HK-2 (cell line): Measurements from ENCODE around the gene ACSF3.

Experiments used
- DNase-seq: peaks from one replicate; pipeline ENCODE4 v3.0.0-alpha.2; 2018; ENCODE audit not compliant: unreplicated experiment

ACSF3 gene

DNA sequence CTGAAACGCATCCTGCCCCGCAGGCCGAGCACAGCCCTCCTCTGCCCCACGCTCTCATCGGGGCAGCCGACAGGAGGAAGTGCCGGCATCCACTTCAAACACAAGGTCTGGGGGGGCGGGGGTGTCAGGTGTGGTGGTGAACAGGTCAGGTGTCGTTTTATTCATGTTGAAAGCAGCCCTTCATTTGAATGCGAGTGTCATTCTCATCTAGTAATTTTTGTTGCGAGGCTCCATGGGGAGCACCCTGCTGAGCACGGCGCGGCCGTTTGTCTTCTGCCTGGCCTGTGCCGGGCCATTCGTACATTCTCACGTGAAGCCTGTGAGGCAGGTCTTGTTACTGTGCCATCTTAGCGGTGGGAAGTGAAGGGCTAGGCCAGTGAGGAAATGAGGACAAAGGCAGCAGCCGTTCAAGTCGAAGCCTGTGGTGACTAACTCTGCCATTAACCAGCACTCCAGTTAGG lies 1.9 kb downstream of the ACSF3 start:
- no peak for DNase-seq

- DNase-seq = no peak
Observed at GRCh38 chr16:89096042-89096717, 2.5 kb downstream of the ACSF3 start.

- DNase-seq = no peak
Observed at GRCh38 chr16:89096768-89097391, 3.2 kb downstream of the ACSF3 start.

DNA sequence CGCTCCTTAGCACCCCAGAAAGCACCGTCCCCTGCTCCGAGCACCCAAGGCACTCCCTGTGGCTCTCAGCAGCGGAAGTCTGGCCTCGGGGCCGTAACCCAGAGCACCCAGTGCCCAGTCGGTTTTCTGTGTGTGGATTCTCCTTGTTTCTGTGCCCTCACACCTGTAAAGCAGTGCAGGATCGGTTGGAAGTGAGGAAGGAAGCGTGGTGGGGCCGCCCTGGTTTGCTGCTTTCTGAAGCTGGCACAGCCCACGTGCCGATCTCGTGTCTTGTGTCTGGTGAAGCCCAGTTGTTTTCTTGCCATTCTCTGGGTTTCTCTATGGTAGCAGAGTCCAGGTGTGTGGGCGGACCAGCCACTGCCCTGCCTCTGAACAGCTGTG lies 3.7 kb downstream of the ACSF3 start:
- DNase-seq = no peak

- DNase-seq = no peak
Observed at GRCh38 chr16:89098767-89099430, 5.2 kb downstream of the ACSF3 start.

DNA sequence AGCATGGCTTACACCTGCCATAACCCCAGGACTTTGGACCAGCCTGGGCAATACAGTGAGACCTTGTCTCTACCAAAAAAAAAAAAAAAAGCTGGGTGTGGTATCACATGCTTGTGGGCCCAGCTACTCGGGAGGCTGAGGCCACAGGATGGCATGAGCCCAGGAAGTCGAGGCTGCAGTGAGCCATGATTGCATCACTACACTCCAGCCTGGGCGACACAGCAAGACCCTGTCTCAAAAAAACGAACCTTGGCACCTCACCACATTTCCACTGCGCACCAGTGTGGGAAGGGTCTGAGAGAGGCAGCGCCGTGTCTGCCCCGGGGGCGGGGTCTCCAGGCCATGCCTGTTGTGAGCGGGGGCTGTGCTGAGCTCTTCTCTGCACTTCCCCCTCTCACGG lies 6.3 kb downstream of the ACSF3 start:
- no peak for DNase-seq

DNA sequence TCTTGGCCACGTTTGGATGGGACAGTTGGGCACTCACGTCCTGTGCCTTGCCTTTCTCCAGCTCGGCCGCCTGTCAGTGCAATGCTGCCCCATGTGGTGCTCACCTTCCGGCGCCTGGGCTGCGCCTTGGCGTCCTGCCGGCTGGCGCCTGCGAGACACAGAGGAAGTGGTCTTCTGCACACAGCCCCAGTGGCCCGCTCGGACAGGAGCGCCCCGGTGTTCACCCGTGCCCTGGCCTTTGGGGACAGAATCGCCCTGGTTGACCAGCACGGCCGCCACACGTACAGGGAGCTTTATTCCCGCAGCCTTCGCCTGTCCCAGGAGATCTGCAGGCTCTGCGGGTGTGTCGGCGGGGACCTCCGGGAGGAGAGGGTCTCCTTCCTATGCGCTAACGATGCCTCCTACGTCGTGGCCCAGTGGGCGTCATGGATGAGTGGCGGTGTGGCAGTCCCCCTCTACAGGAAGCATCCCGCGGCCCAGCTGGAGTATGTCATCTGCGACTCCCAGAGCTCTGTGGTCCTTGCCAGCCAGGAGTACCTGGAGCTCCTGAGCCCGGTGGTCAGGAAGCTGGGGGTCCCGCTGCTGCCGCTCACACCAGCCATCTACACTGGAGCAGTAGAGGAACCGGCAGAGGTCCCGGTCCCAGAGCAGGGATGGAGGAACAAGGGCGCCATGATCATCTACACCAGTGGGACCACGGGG lies 7.1 kb downstream of the ACSF3 start:
- DNase-seq = no peak

DNA sequence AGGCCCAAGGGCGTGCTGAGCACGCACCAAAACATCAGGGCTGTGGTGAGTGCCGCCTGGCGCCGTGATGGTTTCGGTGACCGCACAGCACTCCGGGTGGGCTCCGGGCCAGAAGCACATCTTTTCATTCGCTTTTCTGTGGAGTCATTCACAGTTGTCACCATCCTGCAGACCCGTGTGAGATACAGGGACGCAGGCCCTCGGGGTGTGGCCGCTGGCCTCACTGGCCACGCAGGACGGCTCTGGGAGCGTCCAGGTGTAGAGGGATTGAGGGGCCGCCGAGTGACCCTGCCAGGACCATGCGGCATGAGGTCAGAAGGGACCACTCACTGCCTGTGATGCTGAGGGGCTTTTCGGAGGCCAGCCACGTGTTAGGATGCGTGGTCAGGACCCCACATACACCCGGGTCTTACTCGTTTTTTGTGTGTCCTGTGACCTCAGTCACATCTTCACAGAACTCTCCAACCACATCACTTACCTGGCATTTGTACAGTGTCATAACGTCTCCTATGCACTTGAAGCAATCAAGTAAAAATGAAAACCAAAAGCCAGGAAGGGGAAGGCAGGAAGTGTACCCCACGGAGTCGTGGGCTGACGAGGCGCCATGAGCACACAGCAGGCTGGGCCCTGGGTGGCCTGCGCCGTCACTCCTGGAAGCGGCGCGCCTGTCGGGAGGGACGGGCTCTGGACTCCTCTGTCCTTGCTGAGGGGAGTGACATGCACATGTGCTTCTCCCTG lies 7.8 kb downstream of the ACSF3 start:
- DNase-seq = no peak

GRCh38 chr16:89102041-89102471 lies 8.4 kb downstream of the ACSF3 start:
- DNase-seq = no peak

DNA sequence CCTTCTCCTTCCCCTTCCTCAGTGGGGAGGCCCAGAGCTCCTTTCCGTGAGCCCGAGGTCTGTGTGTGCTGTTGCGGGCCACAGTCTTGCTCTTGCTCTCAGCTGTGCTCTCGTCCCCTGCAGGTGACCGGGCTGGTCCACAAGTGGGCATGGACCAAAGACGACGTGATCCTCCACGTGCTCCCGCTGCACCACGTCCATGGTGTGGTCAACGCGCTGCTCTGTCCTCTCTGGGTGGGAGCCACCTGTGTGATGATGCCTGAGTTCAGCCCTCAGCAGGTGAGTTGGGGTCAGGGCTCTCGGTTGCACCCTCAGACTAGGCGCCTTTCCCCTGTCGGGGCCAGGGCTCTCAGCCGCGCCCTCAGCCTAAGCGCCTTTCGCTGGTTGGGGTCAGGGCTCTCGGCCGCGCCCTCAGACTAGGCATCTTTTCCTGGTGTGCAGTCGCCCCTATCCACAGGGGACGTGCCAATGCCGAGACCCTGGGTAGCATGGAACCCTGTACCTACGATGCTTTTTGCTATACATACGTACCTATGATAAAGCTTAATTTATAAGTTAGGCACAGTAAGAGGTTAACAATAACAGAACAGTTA lies 8.9 kb downstream of the ACSF3 start:
- DNase-seq = no peak

GRCh38 chr16:89103156-89103555 lies 9.5 kb downstream of the ACSF3 start:
- no peak for DNase-seq

GRCh38 chr16:89103781-89104180 lies 10.1 kb downstream of the ACSF3 start:
- DNase-seq = no peak

- no peak for DNase-seq
Observed at GRCh38 chr16:89104303-89104702, 10.7 kb downstream of the ACSF3 start.

- DNase-seq = no peak
Observed at GRCh38 chr16:89104930-89105571, 11.4 kb downstream of the ACSF3 start.

DNA sequence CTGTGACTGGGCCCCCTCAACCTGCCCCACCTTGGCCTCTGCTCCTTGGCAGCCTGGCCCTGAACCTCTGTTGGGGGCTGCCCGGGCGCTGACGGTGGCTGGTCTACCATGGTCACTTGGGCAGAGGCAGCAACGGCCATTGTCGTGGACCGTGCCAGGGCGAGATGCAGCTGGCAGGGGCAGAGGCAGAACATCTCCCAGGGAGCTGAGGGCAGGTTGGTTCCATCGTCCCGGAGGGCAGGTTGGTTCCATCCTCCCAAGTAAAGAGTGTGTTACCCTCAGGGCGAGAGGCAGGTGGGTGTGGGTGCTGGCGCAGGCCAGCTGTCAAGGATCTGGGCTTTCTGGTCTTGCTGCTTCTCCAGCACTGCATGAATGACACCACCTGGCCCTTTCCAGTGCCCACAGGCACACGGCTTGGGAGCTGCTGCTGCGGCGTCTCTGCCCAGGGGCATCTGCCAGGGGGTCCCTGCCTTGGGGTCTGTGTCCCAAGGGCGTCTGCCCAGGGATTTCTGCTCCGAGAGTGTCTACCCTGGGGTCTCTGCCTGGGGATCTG lies 12.0 kb downstream of the ACSF3 start:
- DNase-seq = no peak

- DNase-seq = no peak
Observed at GRCh38 chr16:89106533-89107202, 13.0 kb downstream of the ACSF3 start.

DNA sequence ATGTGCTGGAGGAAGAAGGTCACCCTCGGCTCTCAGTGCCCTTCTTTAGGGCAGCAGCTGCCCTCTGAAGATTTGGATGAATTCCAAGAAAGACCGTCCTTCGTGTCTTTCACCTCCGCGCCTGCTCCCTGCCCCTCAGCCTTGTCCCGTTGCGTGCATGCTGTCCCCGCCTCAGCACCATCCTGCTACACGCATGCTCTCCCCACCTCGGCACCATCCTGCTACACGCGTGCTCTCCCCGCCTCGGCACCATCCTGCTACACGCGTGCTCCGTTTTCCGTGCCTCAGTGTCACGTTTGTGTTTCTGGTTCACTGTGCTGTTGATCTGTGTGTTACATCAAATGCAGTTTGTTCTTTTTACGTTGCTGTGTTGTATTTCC lies 13.5 kb downstream of the ACSF3 start:
- DNase-seq = no peak

DNA sequence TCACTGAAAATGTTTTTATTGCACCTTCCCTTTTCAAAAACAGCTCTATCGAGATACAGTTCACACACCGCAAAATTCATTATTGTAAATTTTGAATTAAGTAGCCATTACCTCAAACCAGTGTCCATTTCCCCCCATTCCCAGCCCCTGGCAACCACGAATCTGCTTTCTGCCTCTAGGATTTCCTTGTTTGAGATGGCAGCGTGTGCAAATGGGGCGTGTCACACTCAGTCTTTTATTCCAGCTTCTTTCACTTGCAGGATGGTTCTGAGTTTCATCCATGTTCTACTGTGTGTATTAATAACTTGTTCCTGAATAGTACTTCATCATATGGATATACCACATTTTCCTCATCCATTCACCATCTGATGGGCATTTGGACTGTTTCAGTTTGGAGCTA lies 14.8 kb downstream of the ACSF3 start:
- no peak for DNase-seq

DNA sequence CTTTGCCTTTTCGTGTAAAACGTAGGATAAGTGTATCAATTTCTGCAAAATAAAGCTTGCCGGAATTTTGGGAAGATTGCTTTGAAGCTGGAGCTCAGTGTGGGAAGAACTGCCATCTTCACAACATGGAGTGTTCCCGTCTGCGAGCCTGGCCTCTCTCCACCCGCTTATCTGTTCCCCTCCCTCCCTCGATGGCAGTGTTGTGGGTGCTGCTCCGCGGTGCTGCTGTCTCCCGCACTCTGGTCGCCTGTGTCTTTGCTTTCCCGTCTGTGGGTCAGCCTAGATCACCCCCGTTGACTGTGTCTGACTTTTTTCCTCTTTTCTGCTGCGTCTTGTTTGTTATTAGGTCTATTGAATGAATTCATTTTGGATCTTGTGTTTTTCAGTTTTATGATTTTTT lies 17.0 kb downstream of the ACSF3 start:
- no peak for DNase-seq

DNA sequence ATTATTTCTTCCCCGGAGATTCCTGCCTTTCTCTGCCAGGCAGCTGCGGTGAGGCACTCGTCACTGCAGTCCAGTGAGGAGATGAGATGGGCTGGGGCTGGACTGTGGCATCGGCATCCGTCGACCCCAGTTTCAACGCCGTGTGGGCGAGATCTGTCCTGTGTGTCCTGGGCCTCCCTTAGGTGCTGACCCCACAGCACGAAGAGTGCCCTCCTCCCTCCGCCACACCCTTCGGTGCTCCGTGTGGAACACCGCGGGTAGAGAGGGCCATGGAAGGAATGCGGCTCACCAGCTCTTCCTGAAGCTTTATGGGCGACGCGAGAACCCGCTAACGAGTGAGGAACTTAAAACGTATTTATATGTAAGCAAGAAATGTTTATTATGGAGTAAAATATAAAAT lies 17.6 kb downstream of the ACSF3 start:
- no peak for DNase-seq
